GM21619 (cell line): Measurements from ENCODE around the gene S100A1.

Source experiments
- ATAC-seq: cut with Tn5 transposase; IDR thresholded peaks from one replicate; pipeline ENCODE4 v1.9.1; 2021; ENCODE audit not compliant: unreplicated experiment

Gene S100A1

GRCh38 chr1:153679337-153680119 lies 51.3 kb downstream of the S100A1 start:
- no peak for ATAC-seq

- no peak for ATAC-seq
Observed at GRCh38 chr1:153680120-153680403, 51.8 kb downstream of the S100A1 start.
